Ovary (tissue), 3 donors: Measurements from ENCODE around the gene DNAH8.

Experiments
- EP300 ChIP-seq: sonication (generic); formaldehyde crosslinking; IDR thresholded peaks from one replicate; pipeline ENCODE4 v1.6.1; 2017; ENCODE audit warnings: antibody characterized with exemption
- TF ChIP-seq, protein P1 (sequence below), 3 donors: fragments of 450-650 bp in 2 of 3; fragments of 200-600 bp in 1 of 3; IDR thresholded peaks; one replicate each; pipeline versions ENCODE4 v1.5.1 to v1.8.0; 2016 to 2022; ENCODE audit warnings: antibody characterized with exemption in 3 of 3, mild to moderate bottlenecking in 1 of 3
- donor health status: DM: no; HTN: no; CAD: no.

DNA sequence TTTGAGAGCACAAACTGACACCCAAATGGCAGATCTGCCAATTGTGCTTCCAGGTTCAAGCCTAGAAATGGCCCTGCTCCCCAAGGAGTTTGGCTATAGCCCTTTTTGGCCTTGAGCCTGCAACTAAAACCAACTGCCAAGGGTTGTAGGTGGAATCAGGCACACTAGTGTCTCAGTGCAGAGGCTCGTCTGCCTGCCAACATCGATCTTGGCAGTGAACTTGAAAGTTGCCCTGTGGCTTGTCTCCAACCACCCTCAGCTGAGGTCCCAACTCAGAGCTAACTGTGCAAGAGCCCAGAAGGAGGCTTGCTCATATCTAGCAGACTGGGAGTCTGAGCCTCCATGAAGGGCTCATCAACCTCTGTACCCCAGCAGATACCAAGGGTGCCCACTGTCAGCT is 240.8 kb downstream of the DNAH8 start:
- TF ChIP-seq, protein P1, sequence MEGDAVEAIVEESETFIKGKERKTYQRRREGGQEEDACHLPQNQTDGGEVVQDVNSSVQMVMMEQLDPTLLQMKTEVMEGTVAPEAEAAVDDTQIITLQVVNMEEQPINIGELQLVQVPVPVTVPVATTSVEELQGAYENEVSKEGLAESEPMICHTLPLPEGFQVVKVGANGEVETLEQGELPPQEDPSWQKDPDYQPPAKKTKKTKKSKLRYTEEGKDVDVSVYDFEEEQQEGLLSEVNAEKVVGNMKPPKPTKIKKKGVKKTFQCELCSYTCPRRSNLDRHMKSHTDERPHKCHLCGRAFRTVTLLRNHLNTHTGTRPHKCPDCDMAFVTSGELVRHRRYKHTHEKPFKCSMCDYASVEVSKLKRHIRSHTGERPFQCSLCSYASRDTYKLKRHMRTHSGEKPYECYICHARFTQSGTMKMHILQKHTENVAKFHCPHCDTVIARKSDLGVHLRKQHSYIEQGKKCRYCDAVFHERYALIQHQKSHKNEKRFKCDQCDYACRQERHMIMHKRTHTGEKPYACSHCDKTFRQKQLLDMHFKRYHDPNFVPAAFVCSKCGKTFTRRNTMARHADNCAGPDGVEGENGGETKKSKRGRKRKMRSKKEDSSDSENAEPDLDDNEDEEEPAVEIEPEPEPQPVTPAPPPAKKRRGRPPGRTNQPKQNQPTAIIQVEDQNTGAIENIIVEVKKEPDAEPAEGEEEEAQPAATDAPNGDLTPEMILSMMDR (IDR thresholded peaks at IDR 0.05) = no peak
- no peak for TF ChIP-seq EP300
